ENCODE results near the gene NUDT16. TPM values are rescaled to one million over a fixed set of nuclear protein-coding genes. Genes with fewer than 3 reads are reported as not detected.
"Not testable (repeated sequence)": the region's sequence is repeated elsewhere in the genome, so short reads cannot be mapped to it uniquely, and the experiment has no call there.

NUDT16 gene
- total RNA-seq (2014; rRNA removed; shearing (Covaris generic); ENCODE audit: low replicate concordance), result 14.3 and 18.2 TPM in 2 replicates

DNA sequence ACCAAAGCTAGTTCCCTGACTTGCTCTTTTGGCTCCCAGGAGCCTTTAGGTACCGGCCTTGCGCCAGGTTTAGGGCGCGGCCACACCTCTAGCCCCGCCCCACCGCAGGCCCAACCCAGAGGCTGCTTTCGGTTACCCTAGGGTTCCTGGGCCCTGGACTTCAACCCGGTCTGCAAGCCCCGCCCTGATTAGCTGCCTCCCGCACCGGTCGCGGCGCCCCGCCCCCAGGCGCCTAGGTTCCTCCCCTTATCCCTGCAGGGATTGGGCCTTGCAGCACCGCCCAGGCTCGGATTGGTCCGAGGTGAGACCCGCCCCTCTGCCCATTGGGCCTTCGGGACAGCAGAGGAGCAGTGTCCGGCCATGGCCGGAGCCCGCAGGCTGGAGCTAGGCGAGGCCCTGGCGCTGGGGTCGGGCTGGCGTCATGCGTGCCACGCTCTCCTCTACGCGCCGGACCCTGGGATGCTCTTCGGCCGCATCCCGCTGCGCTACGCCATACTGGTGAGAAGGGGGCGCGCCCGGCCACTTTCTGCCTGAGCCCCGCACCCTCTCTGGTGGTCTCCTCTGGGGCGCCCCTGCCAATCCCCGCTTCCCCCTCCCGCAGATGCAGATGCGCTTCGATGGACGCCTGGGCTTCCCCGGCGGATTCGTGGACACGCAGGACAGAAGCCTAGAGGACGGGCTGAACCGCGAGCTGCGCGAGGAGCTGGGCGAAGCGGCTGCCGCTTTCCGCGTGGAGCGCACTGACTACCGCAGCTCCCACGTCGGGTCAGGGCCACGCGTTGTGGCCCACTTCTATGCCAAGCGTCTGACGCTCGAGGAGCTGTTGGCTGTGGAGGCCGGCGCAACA is at the start of gene NUDT16:
Gene NUDT16 (plus strand): TSS at position 330 of the 847 bp plus-strand sequence. CDS start 31 bp downstream, at position 361.
- peak within 1 kb of the TSS; percentile 81 for H3K4me3 ChIP-seq
- no peaks in the 10 kb centered on the region for H3K27me3 ChIP-seq
- H3K36me3 ChIP-seq, result peaks cover 14% of the 10 kb centered on the region
- H3K9me3 ChIP-seq, result no peaks in the 10 kb centered on the region
- peak; percentile 100 for DNase-seq

- H3K4me3 ChIP-seq, result no peak overlapping the region
- H3K27me3 ChIP-seq, result no peaks in the 10 kb centered on the region
- H3K36me3 ChIP-seq, result no peaks in the 10 kb centered on the region
- H3K9me3 ChIP-seq, result peaks cover 2% of the 10 kb centered on the region
- no peak for DNase-seq
Measured at GRCh38 chr3:131338948-131339640, 42.5 kb upstream of the NUDT16 start.

- Histone ChIP-seq H3K36me3 (no peaks in the 10 kb centered on the region), H3K9me3 (peaks cover 2% of the 10 kb centered on the region), H3K4me3 (no peak overlapping the region), H3K27me3 (no peaks in the 10 kb centered on the region)
- no peak for DNase-seq
Measured at GRCh38 chr3:131341761-131342160, 39.8 kb upstream of the NUDT16 start.

DNA sequence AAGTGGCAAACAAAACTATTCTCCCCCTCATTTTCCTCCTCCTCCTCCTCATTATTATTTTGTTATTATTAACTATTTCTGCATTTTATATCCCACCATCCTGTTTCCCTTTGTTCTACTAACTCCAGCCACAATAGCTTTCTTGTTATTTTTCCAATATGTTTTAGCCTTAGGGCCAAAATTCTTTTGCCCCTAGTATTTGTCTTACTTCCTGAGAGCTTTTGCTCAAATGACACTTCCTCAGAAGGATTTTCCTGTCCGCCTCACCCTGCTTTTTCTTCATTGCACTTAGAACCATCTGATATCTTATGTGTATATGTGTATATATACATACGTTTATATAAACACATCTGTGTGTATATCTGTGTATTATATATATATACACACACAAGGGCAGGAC is 32.7 kb upstream of the NUDT16 start:
- Histone ChIP-seq H3K4me3 (no peak overlapping the region), H3K27me3 (no peaks in the 10 kb centered on the region), H3K36me3 (no peaks in the 10 kb centered on the region), H3K9me3 (no peaks in the 10 kb centered on the region)
- no peak for DNase-seq

DNA sequence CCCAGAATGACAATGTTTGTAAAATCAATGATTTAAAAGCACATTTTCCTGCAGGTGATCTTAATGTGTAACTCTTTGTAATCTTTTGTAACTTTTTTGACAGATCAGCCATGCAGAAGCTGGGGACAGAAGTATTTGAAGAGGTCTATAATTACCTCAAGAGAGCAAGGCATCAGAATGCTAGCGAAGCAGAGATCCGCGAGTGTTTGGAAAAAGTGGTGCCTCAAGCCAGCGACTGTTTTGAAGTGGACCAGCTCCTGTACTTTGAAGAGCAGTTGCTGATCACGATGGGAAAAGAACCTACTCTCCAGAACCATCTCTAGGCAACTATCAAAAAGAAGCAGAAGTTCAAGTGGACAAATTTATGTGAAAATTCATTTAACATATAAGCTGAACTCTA is 32.1 kb upstream of the NUDT16 start:
- no peaks in the 10 kb centered on the region for H3K36me3 ChIP-seq
- DNase-seq, result no peak

DNA sequence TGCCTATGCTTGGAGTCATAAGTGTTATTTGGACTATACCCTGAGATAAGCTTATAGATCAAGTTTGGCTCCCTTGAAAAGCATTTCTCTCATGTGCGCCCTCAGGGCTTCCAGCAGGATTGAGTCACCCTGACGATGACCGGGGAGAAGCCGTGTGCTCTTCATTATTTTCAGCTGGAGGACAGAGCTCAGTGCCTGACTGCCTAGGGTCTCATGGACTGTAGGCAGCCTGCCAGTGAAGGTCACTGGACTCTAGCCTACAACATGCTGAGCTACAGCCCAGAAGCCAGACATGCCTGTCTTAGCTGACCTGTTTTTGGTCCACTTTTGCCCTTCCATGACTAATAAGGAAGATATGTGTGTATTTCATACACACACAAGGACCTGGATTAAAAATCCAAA is 31.6 kb upstream of the NUDT16 start:
- Histone ChIP-seq H3K27me3 (no peaks in the 10 kb centered on the region), H3K9me3 (no peaks in the 10 kb centered on the region), H3K4me3 (no peak overlapping the region), H3K36me3 (no peaks in the 10 kb centered on the region)
- peak; percentile 97 for DNase-seq

More for the DNA sequence above, 32.1 kb upstream of the NUDT16 start:
- Histone ChIP-seq H3K9me3 (no peaks in the 10 kb centered on the region), H3K4me3 (no peak overlapping the region), H3K27me3 (no peaks in the 10 kb centered on the region)

GRCh38 chr3:131350506-131350905 is 31.1 kb upstream of the NUDT16 start:
- no peaks in the 10 kb centered on the region for H3K27me3 ChIP-seq
- H3K36me3 ChIP-seq, result no peaks in the 10 kb centered on the region
- DNase-seq, result peak; percentile 14
- H3K4me3 ChIP-seq, result no peak overlapping the region
- no peaks in the 10 kb centered on the region for H3K9me3 ChIP-seq

GRCh38 chr3:131353016-131353877 is 28.3 kb upstream of the NUDT16 start:
- Histone ChIP-seq H3K9me3 (no peaks in the 10 kb centered on the region), H3K36me3 (no peaks in the 10 kb centered on the region)
- no peak for DNase-seq

GRCh38 chr3:131353986-131354385 is 27.6 kb upstream of the NUDT16 start:
- H3K4me3 ChIP-seq, result no peak overlapping the region
- no peak for DNase-seq
- no peaks in the 10 kb centered on the region for H3K9me3 ChIP-seq
- no peaks in the 10 kb centered on the region for H3K27me3 ChIP-seq
- no peaks in the 10 kb centered on the region for H3K36me3 ChIP-seq

More at GRCh38 chr3:131353016-131353877, 28.3 kb upstream of the NUDT16 start:
- Histone ChIP-seq H3K27me3 (no peaks in the 10 kb centered on the region), H3K4me3 (no peak overlapping the region)

DNA sequence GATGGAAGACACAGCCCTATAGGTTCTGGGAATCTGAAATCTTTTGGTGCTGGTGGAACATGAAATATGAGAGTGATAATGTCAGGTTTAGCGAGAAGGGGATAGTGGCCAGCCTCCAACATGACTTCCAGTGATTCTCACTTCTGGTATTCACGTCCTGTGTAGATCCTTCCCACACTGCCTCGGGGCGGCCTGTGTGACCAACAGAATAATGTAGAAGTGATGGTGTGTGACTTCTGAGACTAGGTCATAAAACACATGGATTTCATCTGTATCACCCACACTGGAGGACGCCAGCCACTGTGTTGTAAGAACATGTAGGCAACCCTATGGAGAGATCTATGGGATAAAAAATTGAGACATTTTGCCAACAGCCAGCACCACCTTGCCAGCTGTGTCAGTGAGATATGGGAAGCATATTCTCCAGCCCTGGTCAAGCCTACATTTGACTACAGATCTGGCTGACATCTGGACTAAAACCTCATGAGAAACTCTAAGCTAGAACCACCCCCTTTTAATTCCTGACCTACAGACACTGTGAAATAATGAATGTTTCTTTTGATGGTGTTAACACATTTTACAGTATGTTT is 25.5 kb upstream of the NUDT16 start:
- no peak overlapping the region for H3K4me3 ChIP-seq
- no peaks in the 10 kb centered on the region for H3K36me3 ChIP-seq
- no peaks in the 10 kb centered on the region for H3K27me3 ChIP-seq
- peak; percentile 34 for DNase-seq
- no peaks in the 10 kb centered on the region for H3K9me3 ChIP-seq

GRCh38 chr3:131357275-131357674 is 24.3 kb upstream of the NUDT16 start:
- H3K27me3 ChIP-seq, result no peaks in the 10 kb centered on the region
- no peaks in the 10 kb centered on the region for H3K36me3 ChIP-seq
- H3K9me3 ChIP-seq, result no peaks in the 10 kb centered on the region
- DNase-seq, result no peak
- H3K4me3 ChIP-seq, result no peak overlapping the region

GRCh38 chr3:131360191-131360755 is 21.3 kb upstream of the NUDT16 start:
- no peak overlapping the region for H3K4me3 ChIP-seq
- H3K36me3 ChIP-seq, result no peaks in the 10 kb centered on the region
- no peaks in the 10 kb centered on the region for H3K9me3 ChIP-seq
- no peak for DNase-seq
- H3K27me3 ChIP-seq, result no peaks in the 10 kb centered on the region

DNA sequence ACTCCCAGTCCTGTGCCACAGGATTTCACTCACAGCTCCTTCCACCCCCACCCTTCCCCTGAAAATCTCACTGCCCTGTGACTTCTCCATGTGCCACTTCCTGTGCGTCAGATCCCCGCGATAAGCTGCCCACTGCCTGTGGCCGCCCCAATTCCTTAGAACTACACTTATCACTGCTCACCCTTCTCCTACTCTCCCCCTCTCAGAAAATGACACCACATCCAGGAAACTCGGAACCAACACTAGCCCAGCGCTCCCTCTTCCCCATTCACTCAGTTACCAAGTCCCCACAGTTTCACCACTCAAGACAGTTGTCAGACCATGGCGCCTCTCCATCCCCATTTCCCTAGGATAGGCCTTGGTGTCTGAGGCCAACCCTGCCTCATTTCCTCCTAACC is 20.5 kb upstream of the NUDT16 start:
- H3K9me3 ChIP-seq, H3K4me3 ChIP-seq, H3K27me3 ChIP-seq, DNase-seq, H3K36me3 ChIP-seq: not testable (repeated sequence)

GRCh38 chr3:131361464-131362421 is 19.8 kb upstream of the NUDT16 start:
- H3K9me3 ChIP-seq, result no peaks in the 10 kb centered on the region
- H3K27me3 ChIP-seq, result no peaks in the 10 kb centered on the region
- no peak overlapping the region for H3K4me3 ChIP-seq
- no peaks in the 10 kb centered on the region for H3K36me3 ChIP-seq
- no peak for DNase-seq

DNA sequence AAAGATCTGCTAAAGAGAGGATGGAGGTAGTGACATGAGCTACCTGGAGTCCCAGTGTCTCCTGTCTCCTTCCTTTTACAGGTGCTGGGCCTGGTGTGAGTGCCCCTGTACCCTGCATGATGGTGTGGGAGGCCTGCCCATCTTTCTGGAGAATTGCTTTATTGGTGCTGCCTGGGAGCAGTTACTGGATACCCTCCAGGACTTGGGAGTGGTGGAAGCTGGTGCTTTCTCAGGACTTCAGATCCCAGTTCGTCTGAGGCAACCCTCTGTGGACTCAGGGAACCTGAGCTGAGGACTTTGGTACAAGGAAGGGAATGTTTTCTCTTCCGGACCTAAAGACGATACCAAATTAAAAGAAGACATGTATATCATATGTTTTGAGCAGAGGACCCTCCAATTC is 18.3 kb upstream of the NUDT16 start:
- no peaks in the 10 kb centered on the region for H3K36me3 ChIP-seq
- H3K9me3 ChIP-seq, result no peaks in the 10 kb centered on the region
- no peak overlapping the region for H3K4me3 ChIP-seq
- no peak for DNase-seq
- H3K27me3 ChIP-seq, result no peaks in the 10 kb centered on the region
